Measurements from ENCODE around the gene TIMP3. TPM values are rescaled to one million over a fixed set of nuclear protein-coding genes. Genes with fewer than 3 reads are reported as not detected.

The TIMP3 gene
- polyA plus RNA-seq, 1 donor (not counting 4 experiments of a cell fraction or from before 2014, with no cell fraction given) = 34.3 TPM

GRCh38 chr22:32826537-32826936 lies 25.0 kb downstream of the TIMP3 start:
- peaks cover 1 to 3% of the 10 kb centered on the region in 2 experiments for H3K36me3 ChIP-seq (ENCODE audit: control insufficient read depth in 2 of 2, extremely low read depth in 1 of 2, insufficient read depth in 2 of 2, low read length in 2 of 2)
- peaks cover 14% of the 10 kb centered on the region for H3K4me1 ChIP-seq (ENCODE audit: control insufficient read depth, extremely low read depth, insufficient read depth, low read length)
- dilution Hi-C loops (cut with MboI; ENCODE audit: extremely low pct_ligation_motif_present, low sequenced_read_pairs) = no loop called here
- H3K9ac ChIP-seq (ENCODE audit: control insufficient read depth, extremely low read depth, insufficient read depth, low read length) = no peak overlapping the region
- no peaks in the 10 kb centered on the region for H3K79me2 ChIP-seq (ENCODE audit: control insufficient read depth, insufficient read depth, low read length)
- no peak for TF ChIP-seq CTCF (optimal IDR thresholded peaks at IDR 0.05 in 1 of 3, IDR thresholded peaks at IDR 0.05 in 1 of 3, conservative IDR thresholded peaks at IDR 0.05 in 1 of 3; ENCODE audit: extremely low read depth in 1 of 3, insufficient read depth in 2 of 3, low read length in 3 of 3)
- TF ChIP-seq EZH2 (IDR thresholded peaks at IDR 0.05; ENCODE audit: low read length) = no peak
- peak overlapping the region; percentile 64 for H3K4me2 ChIP-seq (ENCODE audit: control insufficient read depth, extremely low read depth, insufficient read depth, low read depth, low read length)
- FAIRE-seq (no peak), DNase-seq (ENCODE audit: low read depth, low spot score) (no peak)
- no peak overlapping the region for H3K27ac ChIP-seq (ENCODE audit: control insufficient read depth, insufficient read depth, low read length)
- no peaks in the 10 kb centered on the region for H3K9me1 ChIP-seq (ENCODE audit: control insufficient read depth, extremely low read depth, insufficient read depth, low read length)
- no peaks in the 10 kb centered on the region for H3K27me3 ChIP-seq (ENCODE audit: control insufficient read depth, extremely low read depth, insufficient read depth, low read length)
- no peaks in the 10 kb centered on the region for H4K20me1 ChIP-seq (ENCODE audit: control insufficient read depth, extremely low read depth, insufficient read depth, low read length)
- no peak overlapping the region for H2AFZ ChIP-seq (ENCODE audit: control insufficient read depth, low read length)
- no peak overlapping the region for H3K4me3 ChIP-seq (ENCODE audit: control insufficient read depth in 2 of 3, extremely low read depth in 1 of 3, insufficient read depth in 2 of 3, low read depth in 1 of 3, low read length in 3 of 3)
- no peaks in the 10 kb centered on the region for H3K9me3 ChIP-seq (ENCODE audit: control insufficient read depth, low read depth, low read length)

- Histone ChIP-seq H3K4me2 (ENCODE audit: control insufficient read depth, extremely low read depth, insufficient read depth, low read depth, low read length) (peak overlapping the region; percentile 64), H3K9me1 (ENCODE audit: control insufficient read depth, extremely low read depth, insufficient read depth, low read length) (no peaks in the 10 kb centered on the region), H3K27me3 (ENCODE audit: control insufficient read depth, extremely low read depth, insufficient read depth, low read length) (no peaks in the 10 kb centered on the region), H3K79me2 (ENCODE audit: control insufficient read depth, insufficient read depth, low read length) (no peaks in the 10 kb centered on the region), H3K4me3 (ENCODE audit: control insufficient read depth in 2 of 3, extremely low read depth in 1 of 3, insufficient read depth in 2 of 3, low read depth in 1 of 3, low read length in 3 of 3) (no peak overlapping the region), H4K20me1 (ENCODE audit: control insufficient read depth, extremely low read depth, insufficient read depth, low read length) (no peaks in the 10 kb centered on the region), H2AFZ (ENCODE audit: control insufficient read depth, low read length) (peak overlapping the region; percentile 14), H3K4me1 (ENCODE audit: control insufficient read depth, extremely low read depth, insufficient read depth, low read length) (peaks cover 14% of the 10 kb centered on the region), H3K36me3 (ENCODE audit: control insufficient read depth in 2 of 2, extremely low read depth in 1 of 2, insufficient read depth in 2 of 2, low read length in 2 of 2) (peaks cover 1% of the 10 kb centered on the region in 2 experiments), H3K9ac (ENCODE audit: control insufficient read depth, extremely low read depth, insufficient read depth, low read length) (peak overlapping the region; percentile 23), H3K9me3 (ENCODE audit: control insufficient read depth, low read depth, low read length) (no peaks in the 10 kb centered on the region), H3K27ac (ENCODE audit: control insufficient read depth, insufficient read depth, low read length) (no peak overlapping the region)
- peak; percentile 71 for FAIRE-seq
- dilution Hi-C loops (cut with MboI; ENCODE audit: extremely low pct_ligation_motif_present, low sequenced_read_pairs) = no loop called here
- no peak for TF ChIP-seq EZH2 (IDR thresholded peaks at IDR 0.05; ENCODE audit: low read length)
- TF ChIP-seq CTCF (optimal IDR thresholded peaks at IDR 0.05 in 1 of 3, IDR thresholded peaks at IDR 0.05 in 1 of 3, conservative IDR thresholded peaks at IDR 0.05 in 1 of 3; ENCODE audit: extremely low read depth in 1 of 3, insufficient read depth in 2 of 3, low read length in 3 of 3) = no peak
- DNase-seq (ENCODE audit: low read depth, low spot score) = no peak
Observed at GRCh38 chr22:32827049-32827602, 25.6 kb downstream of the TIMP3 start.
